GF-D8 (cell line): ENCODE data around the gene NUMA1.

Experiments
- DNase-seq: peaks from one replicate; lab custom pipeline; 2025; lab: John Stamatoyannopoulos, UW

The NUMA1 gene

DNA sequence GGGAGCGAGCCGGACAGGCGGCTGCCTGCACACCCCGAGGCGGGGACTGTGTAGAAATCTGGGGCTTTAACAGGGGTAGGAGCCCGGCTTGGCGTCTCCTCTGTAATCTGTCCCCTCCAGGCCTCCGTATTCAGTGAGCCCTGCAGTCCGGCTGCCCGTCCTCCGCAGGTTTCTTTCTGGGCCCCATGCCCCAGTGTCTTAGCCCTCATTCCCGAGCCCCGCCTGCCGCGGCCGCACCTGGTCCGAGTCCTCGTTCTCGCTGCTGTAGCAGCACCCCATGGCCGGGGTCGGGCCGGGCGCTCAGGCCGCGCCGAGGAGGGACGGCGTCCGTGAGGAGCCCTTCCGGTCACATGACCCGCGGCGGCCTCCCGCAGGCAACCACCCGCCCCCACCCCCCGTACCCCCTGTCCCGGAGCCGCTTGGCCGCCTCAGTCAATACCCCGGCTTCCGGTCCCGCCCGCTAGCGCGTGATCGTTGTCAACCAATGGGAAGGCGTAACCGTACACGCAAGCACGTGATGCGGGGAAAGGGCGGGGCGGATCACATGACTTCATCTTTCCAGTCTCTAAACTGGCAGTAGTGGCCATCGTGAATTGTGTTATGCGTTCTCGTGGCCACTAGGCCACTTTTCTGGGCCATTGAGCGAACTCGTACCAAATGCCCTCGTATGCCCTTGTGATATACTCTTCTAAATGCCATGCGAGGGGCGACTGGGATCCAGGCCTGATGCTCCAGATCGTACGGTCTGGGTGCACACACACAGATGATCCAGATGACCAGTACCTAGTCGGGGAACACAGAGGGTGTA is 22.8 kb upstream of the NUMA1 start, which contains the start of gene LAMTOR1:
TSS of gene LAMTOR1 (minus strand) at position 352 of the 808 bp plus-strand sequence. CDS start at position 279, 73 bp downstream.
- peak; percentile 94 for DNase-seq

DNA sequence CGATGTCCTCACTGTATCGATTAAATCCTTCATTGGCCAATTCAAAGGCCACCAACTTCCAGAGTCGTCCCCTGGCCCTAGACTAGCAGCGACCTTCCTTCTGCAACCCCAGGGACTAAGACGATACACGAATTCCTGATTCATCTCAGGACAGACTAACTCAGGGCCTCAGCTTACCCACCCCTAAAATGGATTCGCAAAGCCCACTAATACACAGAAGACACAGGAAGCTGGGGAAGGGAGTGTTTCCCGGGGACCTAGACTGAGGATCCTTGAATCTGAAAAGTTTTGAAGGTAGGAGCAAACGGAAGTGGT is 22.2 kb upstream of the NUMA1 start:
- DNase-seq = no peak

DNA sequence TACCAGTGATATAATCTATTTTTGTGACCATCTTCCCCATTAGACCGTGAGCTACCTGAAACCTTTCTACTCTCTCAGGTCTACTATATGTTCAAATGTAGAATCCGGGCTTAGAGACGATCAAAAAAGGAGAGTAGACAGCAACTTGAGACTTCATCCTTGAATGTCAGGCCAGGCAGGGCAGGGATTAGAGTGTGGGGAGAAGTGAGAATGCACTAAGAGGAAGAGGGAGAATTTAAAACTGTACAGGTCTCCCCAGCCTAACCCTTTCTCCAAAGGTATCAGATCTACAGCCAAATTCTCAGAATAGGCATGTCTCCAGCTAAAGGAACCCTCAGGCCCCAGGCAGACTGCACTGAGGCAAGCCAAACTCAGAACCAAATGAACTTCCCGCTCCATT is 21.8 kb upstream of the NUMA1 start:
- no peak for DNase-seq

DNA sequence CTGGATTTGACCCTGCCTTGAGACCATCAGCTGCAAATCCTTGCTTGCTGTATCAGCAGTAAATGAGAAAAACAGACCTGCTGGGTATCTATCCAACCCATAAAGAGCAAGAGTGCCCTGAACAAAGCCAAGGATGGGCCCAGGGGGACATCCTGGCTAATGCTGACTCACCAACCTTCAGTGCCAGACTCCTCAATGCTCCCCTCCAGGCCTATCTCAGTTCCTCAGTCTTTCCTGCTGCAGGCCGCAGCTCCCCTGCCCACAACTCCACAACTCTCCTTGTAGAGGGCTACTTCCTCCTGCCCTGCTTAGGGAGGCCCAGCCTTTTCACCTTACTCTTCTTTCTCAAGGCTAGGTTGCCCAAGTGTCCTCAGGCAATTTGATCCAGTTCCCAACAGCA is 20.1 kb upstream of the NUMA1 start:
- DNase-seq = peak; percentile 96

DNA sequence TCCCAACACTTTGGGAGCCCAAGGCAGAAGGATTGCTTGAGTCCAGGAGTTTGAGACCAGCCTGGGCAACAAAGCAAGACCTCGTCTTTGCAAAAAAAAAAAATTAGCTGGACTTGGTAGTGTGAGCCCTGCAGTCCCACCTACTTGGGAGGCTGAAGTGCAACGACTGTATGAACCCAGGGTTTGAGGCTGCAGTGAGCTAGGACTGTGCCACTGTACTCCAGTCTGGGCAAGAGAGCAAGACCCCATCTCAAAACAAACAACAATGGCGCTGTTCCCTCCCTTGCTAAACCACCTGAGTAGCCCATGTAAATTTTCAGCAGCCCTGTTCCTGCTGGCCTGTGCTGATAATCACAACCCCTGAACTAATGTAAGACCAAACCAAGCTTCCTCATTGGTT is 19.7 kb upstream of the NUMA1 start:
- DNase-seq = no peak

DNA sequence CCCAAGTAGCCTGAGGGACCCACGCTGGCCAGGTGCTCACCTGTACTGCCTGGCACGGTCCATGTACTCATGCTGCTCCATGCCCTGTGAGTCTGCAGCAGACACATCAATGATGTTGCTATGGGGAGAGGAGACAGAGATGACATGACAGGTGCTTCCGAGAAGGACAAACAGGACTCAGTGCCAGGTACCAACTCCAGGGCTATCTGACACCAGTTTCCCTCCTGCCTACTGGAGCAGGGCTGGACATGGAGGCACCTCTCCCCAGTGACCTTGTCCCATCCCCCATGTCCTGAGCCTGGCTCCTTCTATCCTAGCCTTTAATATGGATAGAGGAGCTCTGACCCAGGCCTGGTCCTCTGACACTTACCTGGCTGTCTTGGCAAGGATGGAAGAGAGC is 18.4 kb upstream of the NUMA1 start:
- DNase-seq = no peak

DNA sequence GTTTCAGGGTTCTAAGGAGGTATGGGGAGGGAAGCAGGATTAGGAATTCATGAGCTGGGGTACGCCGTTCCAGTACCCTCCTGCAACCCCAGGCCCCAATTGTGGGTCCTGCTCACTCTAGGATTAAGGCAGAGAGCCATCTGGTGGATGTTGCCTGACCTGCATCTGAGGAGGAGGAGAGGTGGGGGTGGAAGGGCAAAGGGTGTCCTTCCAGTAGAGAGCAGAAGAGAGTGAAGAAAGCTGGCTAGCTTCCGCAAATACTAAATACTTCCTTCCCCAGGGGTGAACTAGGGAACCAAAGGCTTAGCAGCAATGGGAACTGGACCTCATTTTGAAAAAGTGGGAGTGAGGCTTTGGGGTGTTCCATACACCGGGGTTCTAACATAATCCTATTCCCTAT is 10.9 kb upstream of the NUMA1 start:
- peak; percentile 78 for DNase-seq

DNA sequence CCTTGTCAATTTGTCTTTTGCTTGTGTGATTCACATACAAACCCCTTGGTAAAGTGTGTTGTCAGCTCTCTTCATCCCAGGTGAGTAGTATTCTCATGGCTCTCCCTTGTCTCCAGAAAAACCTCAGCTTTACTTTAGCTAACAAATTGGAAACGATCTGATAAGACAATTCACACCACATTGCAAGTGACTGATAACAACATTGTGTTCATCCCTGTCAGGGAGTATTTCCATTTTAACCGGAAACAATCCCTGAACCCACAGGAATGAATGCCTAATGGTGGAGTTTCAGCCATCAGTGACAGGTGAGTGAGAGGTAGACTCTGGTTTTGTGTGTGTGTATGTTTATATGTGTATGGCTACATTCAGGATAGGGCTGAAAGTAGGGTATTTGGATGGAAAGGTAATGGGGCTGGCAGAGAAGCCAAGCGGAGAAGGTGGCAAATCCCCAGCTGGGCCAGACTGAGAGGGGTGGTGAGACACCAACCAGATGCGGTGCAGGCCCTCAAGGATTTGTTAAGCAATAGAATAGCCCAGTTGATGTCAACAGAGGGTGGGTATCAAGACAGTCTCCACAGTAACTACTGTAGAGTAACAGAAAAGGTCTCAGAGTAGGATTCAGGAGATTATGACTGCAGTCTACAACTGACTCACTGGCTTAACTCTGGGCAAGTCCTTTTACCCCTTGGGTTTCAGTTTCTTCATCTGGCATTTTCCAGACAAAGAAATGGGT is 7.9 kb upstream of the NUMA1 start:
- DNase-seq = no peak

DNA sequence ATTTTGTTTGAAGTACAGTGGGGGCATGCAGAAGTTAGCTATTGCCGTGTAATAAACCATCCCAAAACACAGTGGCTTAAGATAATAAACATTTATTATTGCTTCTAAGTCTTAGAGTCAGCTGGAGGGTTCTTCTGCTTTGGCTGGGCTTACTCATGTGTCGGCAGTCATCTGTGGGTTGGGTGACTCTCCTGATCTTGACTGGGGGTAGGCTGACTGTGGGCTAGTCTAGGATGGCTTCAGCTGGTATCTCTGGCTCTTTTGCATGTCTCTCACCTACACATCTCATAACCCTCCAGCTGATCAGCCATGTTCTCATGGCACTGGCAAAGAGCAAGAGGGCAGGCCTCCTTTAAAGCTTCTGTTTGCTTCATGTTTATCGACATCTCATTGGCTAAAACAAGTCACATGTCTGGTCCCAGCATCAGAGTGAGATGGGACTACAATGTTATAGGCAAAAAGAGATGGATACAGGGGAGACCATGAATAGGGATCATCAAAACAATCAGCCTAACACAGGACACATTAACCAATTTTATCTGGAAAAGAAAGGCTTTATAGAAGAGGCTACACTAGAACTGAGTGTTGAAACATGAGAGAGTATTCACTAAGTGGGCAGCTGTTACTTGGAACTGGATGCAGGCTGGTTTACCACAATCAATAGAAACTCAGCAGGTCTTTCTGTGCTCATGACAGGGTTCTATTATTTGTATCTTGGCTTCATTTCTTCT is 5.4 kb upstream of the NUMA1 start:
- no peak for DNase-seq

DNA sequence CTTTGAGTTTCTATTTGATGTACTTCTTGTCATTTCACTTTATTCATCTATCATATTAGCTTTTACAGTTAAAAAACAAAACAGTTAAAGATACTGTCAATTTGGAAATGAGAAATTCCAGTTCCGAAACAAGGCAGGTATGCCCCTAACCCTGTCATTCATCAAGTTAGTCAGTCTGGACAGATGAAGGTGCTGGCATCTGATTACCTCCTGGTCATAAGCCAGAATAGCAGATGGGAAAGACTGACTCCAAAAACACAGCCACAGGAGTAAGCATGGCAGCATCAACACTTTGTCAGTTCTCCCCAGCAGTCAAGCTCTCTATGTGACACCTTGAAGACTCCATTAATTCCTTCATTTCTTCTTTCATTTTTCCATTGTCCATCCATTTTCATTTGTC is 4.6 kb upstream of the NUMA1 start:
- no peak for DNase-seq

DNA sequence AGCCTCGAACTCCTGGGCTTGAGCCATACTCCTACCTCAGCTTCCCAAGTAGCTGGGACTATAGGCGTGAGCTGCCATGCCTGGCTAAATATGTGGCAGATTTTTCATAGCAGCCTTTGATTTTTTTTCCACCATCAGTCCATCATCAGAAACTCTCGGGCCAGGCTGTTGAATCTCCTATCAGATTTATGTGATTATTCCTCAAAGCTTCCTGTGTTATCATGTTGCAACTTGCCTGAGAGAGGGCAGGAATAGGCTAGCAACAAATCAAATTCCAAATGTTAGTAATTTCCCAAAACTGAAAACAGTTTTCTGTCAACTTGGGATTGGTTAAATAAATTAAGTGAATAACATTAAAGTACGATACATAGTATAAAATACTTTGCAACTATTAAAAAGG is 3.7 kb upstream of the NUMA1 start:
- DNase-seq = no peak

DNA sequence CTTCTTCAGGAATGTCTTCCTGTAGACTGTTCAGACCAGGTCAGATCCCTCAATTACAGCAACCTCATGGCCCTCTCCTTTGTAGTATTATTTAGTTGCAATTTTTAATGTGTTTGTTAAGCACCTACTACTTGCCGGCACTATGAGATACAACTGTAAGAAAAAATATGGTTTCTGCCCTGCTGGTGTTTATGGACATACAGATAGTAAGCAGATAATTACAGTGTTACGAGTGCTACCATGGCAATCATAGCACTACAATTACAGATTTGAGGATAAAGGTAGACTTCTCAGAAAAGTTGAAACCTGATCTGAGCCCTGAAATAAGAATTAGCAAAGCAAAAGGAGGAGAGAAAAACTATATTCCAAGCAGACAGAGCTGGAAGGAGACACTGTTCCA is 3.1 kb upstream of the NUMA1 start:
- no peak for DNase-seq

DNA sequence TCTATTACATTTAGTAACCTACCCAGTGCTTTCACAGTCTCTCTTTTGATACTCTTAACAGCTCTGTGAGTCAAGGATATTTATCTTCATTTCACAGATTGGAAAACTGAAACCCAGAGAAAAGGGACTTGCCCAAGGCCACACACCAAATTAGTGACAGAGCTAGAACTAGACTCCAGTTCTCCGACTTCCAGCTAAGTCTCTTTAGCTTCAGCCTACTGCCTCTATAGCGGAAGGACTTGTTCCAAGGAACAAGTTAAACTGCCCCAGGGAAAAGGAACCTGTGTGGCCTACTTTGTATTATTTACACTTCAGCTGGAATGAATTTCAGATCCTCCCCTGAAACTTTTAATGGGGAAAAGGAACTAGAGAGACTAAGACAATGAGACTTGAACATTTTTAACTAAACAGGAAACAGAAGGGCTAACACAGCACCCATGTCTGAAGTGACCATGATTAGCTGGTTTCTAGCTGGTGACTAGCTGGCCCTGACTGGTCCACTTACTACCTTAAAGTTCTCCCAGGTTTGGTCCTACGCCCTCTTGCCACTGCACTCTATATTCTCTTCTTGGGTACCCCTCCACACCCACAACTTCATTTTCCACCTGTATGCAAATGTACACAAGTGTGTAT is 1.6 kb upstream of the NUMA1 start:
- no peak for DNase-seq

DNA sequence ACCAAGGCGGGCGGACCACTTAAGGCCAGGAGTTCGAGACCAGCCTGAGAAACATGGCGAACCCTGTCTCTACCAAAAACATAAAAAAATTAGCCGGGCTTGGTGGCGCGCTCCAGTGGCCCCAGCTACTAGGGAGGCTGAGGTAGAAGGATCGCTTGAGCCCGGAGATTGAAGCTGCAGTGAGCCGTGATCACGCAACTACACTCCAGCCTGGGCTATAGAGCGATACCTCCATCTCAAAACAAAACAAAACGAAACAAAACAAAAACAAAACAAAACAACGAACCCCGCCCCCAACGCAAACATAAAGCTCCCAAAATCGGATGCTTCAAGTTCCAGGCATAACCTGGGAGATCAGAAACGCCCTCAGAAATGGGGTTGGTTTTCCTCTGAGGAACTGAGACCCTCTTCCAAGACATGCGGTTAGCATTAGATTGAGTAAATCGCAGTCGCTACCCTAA is 872 bp upstream of the NUMA1 start:
- DNase-seq = no peak

DNA sequence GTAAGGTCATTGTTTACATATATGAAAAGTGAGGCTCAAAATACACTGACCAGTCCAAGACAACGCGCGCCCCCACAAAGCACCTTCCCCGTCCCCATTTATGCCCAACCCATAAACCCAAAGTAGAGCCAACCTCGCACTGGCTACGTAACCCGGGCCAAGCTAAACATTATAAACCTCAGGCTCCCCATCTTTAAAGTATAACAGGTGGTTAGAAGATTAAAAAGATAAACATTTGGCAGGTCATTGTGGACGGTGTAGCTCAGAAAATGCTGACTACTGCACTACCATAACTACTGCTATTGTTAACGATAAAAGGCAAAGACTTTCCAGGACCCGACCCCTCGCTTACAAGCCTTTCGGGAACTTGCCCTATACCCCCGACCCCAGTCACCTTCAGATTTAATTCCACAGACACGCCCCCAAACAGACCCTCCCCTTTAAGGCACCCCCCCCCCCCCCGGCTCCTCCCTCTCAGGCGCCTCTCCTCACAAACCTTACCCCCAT is 470 bp downstream of the NUMA1 start:
- DNase-seq = no peak

DNA sequence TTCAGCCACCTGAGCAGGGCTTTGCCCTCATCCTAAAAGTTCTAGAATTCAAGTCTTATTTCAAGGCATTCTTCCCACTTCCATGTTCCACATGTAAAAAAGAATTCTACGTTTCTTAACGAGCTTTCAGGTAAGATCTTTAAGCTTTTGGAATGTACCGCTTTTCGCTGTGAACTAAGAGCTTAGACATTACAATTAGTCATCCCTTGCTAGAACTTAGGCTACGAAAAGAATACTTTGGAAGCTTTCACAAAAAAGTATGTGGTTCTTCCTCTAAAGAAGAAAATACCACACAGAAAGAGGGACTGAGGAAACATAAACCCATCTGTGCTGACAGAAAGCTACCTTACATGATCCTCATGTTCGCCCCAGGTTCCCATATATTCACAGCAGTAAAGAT is 1.9 kb downstream of the NUMA1 start:
- DNase-seq = no peak

DNA sequence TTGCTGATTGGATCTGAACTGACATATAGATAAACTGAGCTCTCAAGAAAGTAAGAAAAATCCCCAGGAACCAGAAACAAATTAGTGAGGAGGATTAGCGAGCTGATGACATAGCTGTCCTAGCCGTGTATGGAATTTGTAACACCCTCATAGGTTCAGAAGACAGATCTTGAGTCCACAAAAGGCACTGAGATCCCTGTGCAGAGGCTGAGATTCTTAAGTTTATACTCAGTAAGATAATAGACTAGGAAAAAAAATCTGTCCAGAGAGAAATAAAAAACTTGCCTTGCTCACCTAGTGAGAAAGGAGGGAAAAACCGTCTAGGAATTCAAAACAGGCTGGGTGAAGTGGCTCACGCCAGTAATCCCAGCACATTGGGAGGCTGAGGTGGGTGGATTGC is 4.6 kb downstream of the NUMA1 start:
- no peak for DNase-seq

DNA sequence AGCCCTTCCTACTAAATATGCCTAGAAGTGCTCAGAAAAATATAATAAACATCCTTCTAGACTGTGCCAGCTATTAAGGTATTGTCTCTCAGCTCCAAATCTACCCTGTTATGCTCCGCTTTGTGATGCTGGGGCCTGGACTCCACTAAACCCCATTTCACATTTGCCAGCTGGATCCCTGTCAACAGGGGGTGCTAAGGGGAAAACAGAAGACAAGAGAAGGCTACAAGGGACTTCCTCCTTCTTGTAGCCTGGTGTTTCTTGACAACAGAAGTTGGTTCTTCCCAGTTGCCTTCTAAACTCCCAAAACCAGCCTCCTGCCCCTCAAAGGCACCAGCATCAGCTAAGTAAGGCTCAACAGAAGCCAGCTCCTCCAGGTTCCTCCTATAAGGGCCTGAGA is 5.2 kb downstream of the NUMA1 start:
- peak; percentile 24 for DNase-seq

DNA sequence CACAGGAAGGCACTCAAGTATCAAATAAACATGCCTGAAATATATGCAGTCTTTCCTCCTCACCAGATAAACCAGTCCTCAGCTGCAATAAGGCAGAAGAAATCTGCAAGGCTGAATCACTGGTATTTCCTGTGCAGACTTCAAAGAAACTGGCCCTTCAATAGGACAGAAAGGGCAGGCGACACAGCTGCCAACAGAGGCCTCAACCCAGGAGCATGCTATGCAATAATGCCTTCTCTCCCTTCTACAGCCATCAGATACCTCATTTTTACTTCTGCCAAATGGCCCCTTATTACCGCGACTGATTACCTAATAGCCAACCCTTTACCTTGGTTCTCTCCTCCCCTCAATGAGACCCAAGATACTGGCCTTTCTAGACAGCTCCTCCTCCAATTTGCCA is 8.0 kb downstream of the NUMA1 start:
- no peak for DNase-seq

DNA sequence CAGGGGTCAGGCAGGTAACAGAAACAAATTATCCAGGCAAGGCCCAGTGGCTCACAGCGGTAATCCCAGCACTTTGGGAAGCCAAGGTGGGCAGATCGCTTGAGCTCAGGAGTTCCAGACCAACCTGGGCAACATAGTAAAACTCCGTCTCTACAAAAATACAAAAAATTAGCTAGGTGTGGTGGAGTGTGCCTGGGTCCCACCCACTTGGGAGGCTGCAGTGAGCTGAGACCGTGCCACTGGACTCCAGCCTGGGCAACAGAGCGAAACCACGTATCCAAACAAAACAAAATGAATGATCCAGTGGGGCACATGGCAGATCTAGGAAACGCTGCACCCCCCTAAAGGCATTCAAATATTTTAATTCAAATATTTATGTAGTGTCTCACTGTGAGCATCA is 9.9 kb downstream of the NUMA1 start:
- no peak for DNase-seq

DNA sequence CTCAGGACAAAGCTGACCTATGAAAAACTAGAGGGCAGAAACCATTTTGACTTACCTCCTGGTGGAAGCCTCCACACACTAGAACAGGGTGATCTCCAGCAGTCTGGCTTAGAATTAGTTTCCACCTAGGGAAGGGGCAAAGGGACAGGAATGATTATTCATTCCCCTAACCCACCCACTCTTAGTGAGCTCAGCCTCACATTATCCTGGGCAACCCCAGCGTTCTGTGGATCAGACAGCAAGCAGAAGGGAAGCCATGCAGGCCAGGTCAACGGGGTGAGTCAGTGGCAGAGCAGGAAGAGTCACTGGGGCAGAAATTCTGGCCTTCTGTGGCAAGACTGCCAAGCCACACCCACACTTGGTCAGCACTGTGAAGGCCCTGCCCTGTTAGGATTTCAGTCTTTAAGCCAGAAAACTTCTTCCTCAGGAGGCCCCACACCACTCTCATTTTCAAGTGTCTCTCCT is 10.5 kb downstream of the NUMA1 start:
- peak; percentile 59 for DNase-seq

DNA sequence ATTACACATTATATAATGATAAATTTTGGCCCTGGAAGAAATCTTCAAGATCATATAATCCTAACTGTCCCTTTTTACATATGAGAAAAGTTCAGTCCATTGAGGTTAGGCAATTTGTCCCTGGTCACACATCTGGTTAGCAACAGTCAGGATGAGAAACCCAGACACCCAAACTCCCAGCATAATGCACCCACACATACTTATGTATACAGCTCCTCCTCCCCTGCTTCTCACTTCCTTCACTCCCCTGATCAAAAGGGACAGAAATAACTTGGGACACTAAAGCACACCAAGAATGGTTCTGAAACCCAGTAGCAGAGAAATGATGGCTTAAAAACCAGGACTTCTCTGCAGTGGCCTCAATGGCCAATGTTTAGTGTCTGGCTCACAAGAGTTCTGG is 11.1 kb downstream of the NUMA1 start:
- DNase-seq = no peak
